Astrocyte (in vitro differentiated cells and primary cell): Measurements from ENCODE around the gene METRN.

Source experiments
- EZH2 ChIP-seq: IDR thresholded peaks from 2 replicates; pipeline ENCODE4 v1.6.1; 2012; ENCODE audit warnings: mild to moderate bottlenecking, low read length, inconsistent platforms; ENCODE audit not compliant: insufficient read depth
- TF ChIP-seq, protein P1 (sequence below): IDR thresholded peaks from 2 replicates; pipeline ENCODE4 v1.5.1; 2011; ENCODE audit warnings: low read depth, mild to moderate bottlenecking, inconsistent platforms, low read length, moderate library complexity; ENCODE audit not compliant: insufficient read depth

DNA sequence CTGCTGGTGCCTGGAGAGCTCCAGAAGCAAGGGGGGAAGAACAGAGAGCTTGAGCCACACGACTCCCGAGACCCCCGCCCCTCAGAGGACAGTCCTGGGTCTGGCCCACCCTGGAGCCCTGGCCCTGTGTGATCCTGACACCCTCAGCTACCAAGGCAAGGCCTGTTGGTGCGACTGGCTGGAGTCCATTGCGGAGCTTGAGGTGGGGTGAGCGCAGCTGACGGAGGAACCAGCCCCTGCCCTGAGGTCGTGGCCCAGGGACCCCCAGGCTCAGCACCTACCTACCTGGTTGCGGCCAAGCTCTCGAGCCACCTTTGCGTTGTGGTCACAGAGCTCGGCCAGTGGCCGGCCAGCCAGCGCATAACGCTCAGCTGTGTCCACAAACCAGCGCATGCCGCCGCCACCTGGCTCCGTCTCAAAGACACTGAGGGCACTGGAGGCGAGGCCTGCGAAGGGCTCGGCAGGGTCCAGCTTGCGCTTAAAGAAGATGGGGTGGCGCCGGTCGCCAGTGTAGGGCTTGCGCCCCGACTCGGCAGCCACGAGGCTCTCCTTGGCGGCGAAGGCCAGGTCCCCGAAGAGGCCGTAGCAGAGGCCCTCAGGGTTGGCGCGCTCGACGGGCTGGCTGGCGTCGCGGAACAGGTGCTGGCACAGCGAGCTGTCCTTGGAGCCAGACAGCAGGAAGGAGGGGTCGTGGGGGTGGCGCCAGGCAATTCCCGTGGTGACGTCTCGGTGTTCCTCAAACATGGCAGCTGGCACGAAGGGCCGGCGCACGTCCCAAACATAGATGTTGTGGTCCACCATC is 28.3 kb upstream of the METRN start:
- TF ChIP-seq, protein P1, sequence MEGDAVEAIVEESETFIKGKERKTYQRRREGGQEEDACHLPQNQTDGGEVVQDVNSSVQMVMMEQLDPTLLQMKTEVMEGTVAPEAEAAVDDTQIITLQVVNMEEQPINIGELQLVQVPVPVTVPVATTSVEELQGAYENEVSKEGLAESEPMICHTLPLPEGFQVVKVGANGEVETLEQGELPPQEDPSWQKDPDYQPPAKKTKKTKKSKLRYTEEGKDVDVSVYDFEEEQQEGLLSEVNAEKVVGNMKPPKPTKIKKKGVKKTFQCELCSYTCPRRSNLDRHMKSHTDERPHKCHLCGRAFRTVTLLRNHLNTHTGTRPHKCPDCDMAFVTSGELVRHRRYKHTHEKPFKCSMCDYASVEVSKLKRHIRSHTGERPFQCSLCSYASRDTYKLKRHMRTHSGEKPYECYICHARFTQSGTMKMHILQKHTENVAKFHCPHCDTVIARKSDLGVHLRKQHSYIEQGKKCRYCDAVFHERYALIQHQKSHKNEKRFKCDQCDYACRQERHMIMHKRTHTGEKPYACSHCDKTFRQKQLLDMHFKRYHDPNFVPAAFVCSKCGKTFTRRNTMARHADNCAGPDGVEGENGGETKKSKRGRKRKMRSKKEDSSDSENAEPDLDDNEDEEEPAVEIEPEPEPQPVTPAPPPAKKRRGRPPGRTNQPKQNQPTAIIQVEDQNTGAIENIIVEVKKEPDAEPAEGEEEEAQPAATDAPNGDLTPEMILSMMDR, result no peak
- no peak for TF ChIP-seq EZH2
